Vagina (tissue), 2 donors: ENCODE measurements around the gene TMEM235. TPM values are rescaled to one million over a fixed set of nuclear protein-coding genes. Genes with fewer than 3 reads are reported as not detected.

Experiments used
- DNase-seq, 2 donors: peaks; one replicate each; pipeline ENCODE4 v3.0.0-alpha.2; 2017; ENCODE audit errors: extremely low spot score in 2 of 2
- H3K27ac ChIP-seq: fragments of 200-600 bp; sonication (generic); one replicate; pipeline ENCODE4 v1.5.1; 2019
- H3K27me3 ChIP-seq: fragments of 200-600 bp; sonication (generic); one replicate; pipeline ENCODE4 v1.5.1; 2019
- H3K36me3 ChIP-seq, 2 donors: fragments of 200-600 bp; sonication (generic); one replicate each; pipeline ENCODE4 v1.5.1; 2017 to 2019
- H3K4me1 ChIP-seq: fragments of 200-600 bp; sonication (generic); one replicate; pipeline ENCODE4 v1.5.1; 2019
- H3K4me3 ChIP-seq, 2 donors: fragments of 200-600 bp; sonication (generic); 1 replicate in 1 of 2; 2 replicates in 1 of 2; pipeline ENCODE4 v1.5.1; 2016 to 2019
- H3K9me3 ChIP-seq: fragments of 200-600 bp; sonication (generic); one replicate; pipeline ENCODE4 v1.5.1; 2019
- CTCF ChIP-seq, 3 experiments: fragments of 450-650 bp in 2 of 3; fragments of 200-600 bp in 1 of 3; sonication (generic) in 1 of 3; IDR thresholded peaks; one replicate each; pipeline ENCODE4 v1.5.1; 2017 to 2019; ENCODE audit warnings: antibody characterized with exemption in 3 of 3, mild to moderate bottlenecking in 2 of 3, moderate library complexity in 2 of 3
- POLR2A ChIP-seq, 2 donors: fragments of 450-650 bp; IDR thresholded peaks; one replicate each; pipeline ENCODE4 v1.6.1; 2017; ENCODE audit warnings: antibody characterized with exemption in 2 of 2, mild to moderate bottlenecking in 2 of 2, moderate library complexity in 2 of 2
- POLR2AphosphoS5 ChIP-seq, 2 donors: sonication (generic); formaldehyde crosslinking; IDR thresholded peaks; one replicate each; pipeline ENCODE4 v1.9.0; 2017; ENCODE audit warnings: antibody characterized with exemption in 2 of 2, mild to moderate bottlenecking in 2 of 2, low read depth in 1 of 2; ENCODE audit not compliant: insufficient read depth in 1 of 2
- intact Hi-C: fragments of 100-400 bp; cut with DNase I; formaldehyde crosslinking; loops from one replicate; pipeline ENCODE4 v1.15.1; 2023
- total RNA-seq: library from RNA; depleted of rRNA; stranded (reverse); fragments of >200 nt; gene quantifications from one replicate; pipeline ENCODE4 v1.2.3, GENCODE V29; 2016

Gene TMEM235
- total RNA-seq, 1 donor from 2014 or later = not detected

GRCh38 chr17:78228176-78228575 lies 3.3 kb upstream of the TMEM235 start:
- no peaks in the 10 kb centered on the region for H3K27me3 ChIP-seq
- DNase-seq = no peak
- no peaks in the 10 kb centered on the region for H3K4me1 ChIP-seq
- no peaks in the 10 kb centered on the region for H3K9me3 ChIP-seq
- H3K27ac ChIP-seq = no peak overlapping the region
- H3K4me3 ChIP-seq = no peak overlapping the region
- TF ChIP-seq POLR2AphosphoS5 (IDR thresholded peaks at IDR 0.05; ENCODE audit: insufficient read depth in 1 of 2, low read depth in 1 of 2) = no peak
- TF ChIP-seq POLR2A (IDR thresholded peaks at IDR 0.05) = no peak
- TF ChIP-seq CTCF (IDR thresholded peaks at IDR 0.05) = no peak
- intact Hi-C loops = no loop called here
- no peaks in the 10 kb centered on the region for H3K36me3 ChIP-seq

DNA sequence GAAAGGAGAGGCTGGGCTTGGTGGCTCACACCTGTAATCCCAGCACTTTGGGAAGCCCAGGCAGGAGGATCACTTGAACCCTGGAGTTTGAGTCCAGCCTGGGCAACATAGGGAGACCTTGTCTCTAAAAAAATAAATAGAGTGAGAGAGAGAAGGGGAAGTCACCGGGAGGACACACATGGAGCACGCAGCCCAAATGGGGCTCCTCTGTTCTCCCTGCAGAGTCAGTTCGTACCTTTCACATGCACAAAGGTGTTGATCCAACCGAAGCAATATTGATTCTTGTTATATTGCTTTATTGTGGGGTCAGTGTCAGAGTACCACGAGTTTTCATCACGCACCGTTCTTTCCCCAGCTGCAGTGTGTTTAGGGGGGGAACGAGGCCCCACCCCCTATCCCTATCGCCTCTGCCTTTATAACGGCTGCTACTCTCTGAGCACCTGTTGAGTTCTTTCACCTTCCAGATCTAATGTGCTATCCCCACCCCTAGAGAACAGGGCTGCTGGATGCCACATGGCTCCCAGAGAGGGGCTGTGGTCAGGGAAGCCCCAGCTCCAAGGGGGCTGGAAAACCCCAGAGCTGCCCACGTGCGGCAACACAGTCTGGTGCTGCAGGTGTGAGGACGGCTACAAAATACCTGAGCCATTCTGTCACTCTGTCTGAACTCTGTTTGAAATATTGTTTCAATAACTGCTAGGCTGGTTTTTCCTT lies 1.0 kb upstream of the TMEM235 start:
- H3K27ac ChIP-seq = no peak overlapping the region
- no peaks in the 10 kb centered on the region for H3K9me3 ChIP-seq
- intact Hi-C loops = no loop called here
- H3K4me1 ChIP-seq = no peaks in the 10 kb centered on the region
- no peak for TF ChIP-seq CTCF (IDR thresholded peaks at IDR 0.05)
- TF ChIP-seq POLR2A (IDR thresholded peaks at IDR 0.05) = no peak
- TF ChIP-seq POLR2AphosphoS5 (IDR thresholded peaks at IDR 0.05; ENCODE audit: insufficient read depth in 1 of 2, low read depth in 1 of 2) = no peak
- H3K4me3 ChIP-seq = no peak overlapping the region
- DNase-seq = no peak
- no peaks in the 10 kb centered on the region for H3K27me3 ChIP-seq
- H3K36me3 ChIP-seq = no peaks in the 10 kb centered on the region

GRCh38 chr17:78231991-78232858 lies 794 bp downstream of the TMEM235 start:
- Histone ChIP-seq H3K4me1 (no peaks in the 10 kb centered on the region), H3K4me3 (no peak overlapping the region), H3K36me3 (no peaks in the 10 kb centered on the region), H3K27ac (no peak overlapping the region), H3K9me3 (no peaks in the 10 kb centered on the region), H3K27me3 (no peaks in the 10 kb centered on the region)
- TF ChIP-seq POLR2A (IDR thresholded peaks at IDR 0.05) = no peak
- no peak for TF ChIP-seq POLR2AphosphoS5 (IDR thresholded peaks at IDR 0.05; ENCODE audit: insufficient read depth in 1 of 2, low read depth in 1 of 2)
- no peak for TF ChIP-seq CTCF (IDR thresholded peaks at IDR 0.05)
- DNase-seq = no peak
- intact Hi-C loops = no loop called here

DNA sequence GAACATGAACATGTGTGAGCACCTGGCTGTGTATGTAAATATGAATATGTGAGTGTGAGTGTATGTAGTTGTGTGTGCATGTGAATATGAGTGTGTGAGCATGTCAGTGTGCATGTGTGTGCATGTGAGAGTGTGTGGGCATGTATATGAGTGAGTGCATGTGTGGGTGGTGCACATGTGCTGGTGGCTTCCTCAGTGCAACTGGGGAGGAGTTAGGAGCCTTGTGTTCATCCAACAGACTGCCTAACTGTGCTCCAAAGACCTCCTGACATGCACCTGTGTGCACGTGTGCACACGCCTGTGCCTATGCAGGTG lies 1.4 kb downstream of the TMEM235 start:
- no peaks in the 10 kb centered on the region for H3K27me3 ChIP-seq
- intact Hi-C loops = no loop called here
- no peaks in the 10 kb centered on the region for H3K4me1 ChIP-seq

More for the DNA sequence above, 1.4 kb downstream of the TMEM235 start:
- Histone ChIP-seq H3K36me3 (no peaks in the 10 kb centered on the region), H3K4me3 (no peak overlapping the region), H3K27ac (no peak overlapping the region), H3K9me3 (no peaks in the 10 kb centered on the region)
- no peak for DNase-seq
- no peak for TF ChIP-seq POLR2A (IDR thresholded peaks at IDR 0.05)
- no peak for TF ChIP-seq CTCF (IDR thresholded peaks at IDR 0.05)
- TF ChIP-seq POLR2AphosphoS5 (IDR thresholded peaks at IDR 0.05; ENCODE audit: insufficient read depth in 1 of 2, low read depth in 1 of 2) = no peak
